GM19239 (cell line): ENCODE results near the gene BCAT1.

Experiments used
- DNase-seq: peaks from one replicate; pipeline ENCODE4 v3.0.0; 2011; ENCODE audit warnings: low spot score; ENCODE audit not compliant: insufficient read length
- FAIRE-seq: peaks from 2 replicates; lab custom pipeline; 2011; peaks lifted over from hg19 to GRCh38; lab: Jason Lieb, UNC

BCAT1 gene

GRCh38 chr12:24903329-24904088 lies 45.4 kb downstream of the BCAT1 start:
- FAIRE-seq (no peak), DNase-seq (no peak)

- peak; percentile 25 for DNase-seq
- no peak for FAIRE-seq
These were observed 46.2 kb downstream of the BCAT1 start for GRCh38 chr12:24902511-24903328.

GRCh38 chr12:24901576-24902461 lies 47.1 kb downstream of the BCAT1 start:
- FAIRE-seq (no peak), DNase-seq (no peak)

- FAIRE-seq = no peak
- DNase-seq = no peak
These were observed 48.7 kb downstream of the BCAT1 start for GRCh38 chr12:24900196-24900595.

DNA sequence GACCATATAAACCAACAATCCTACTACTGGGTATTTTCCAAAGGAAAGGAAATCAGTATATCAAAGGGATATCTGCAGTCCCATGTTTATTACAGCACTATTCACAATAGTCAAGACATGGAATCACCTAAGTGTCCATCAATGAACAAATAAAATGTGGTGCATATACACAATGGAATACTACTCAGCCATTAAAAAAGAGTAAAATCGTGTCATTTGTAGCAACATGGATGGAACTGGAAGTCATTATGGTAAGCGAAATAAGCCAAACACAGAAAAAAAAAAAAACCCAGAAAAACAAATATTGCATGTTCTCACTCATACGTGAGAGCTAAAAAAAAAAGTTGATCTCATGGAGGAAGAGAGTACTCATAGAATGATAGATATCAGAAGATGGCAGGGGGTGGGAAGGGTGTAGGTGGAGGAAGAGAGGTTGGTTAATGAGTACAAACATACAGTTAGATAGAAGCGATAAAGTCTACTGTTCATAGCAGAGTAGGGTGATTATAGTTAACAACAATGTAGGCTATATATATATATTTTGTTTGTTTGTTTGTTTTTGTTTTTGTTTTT lies 49.3 kb downstream of the BCAT1 start:
- FAIRE-seq (no peak), DNase-seq (no peak)

- FAIRE-seq = no peak
- no peak for DNase-seq
These were observed 50.3 kb downstream of the BCAT1 start for GRCh38 chr12:24898606-24899005.

- FAIRE-seq (no peak), DNase-seq (no peak)
These were observed 50.7 kb downstream of the BCAT1 start for GRCh38 chr12:24898185-24898584.

- no peak for DNase-seq
- FAIRE-seq = no peak
These were observed 52.7 kb downstream of the BCAT1 start for GRCh38 chr12:24896171-24896570.

DNA sequence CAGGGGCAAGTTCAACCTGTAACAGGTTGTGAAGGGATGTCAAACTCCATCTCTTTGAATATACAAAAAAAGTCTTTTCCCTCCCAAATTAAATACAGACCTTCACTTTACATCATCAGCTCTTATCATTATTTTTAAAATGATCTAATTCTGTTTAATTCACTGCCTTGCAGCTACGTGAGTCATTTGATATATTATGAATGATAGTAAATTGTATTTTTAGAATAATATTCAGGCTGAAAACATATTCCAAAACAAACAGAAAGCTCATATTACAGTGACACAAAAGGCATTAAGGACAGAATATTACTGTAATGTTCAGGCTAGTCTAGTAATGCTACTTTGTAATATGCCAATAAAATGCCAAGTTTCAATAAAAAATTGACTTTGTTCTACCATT lies 53.3 kb downstream of the BCAT1 start:
- FAIRE-seq (no peak), DNase-seq (no peak)

DNA sequence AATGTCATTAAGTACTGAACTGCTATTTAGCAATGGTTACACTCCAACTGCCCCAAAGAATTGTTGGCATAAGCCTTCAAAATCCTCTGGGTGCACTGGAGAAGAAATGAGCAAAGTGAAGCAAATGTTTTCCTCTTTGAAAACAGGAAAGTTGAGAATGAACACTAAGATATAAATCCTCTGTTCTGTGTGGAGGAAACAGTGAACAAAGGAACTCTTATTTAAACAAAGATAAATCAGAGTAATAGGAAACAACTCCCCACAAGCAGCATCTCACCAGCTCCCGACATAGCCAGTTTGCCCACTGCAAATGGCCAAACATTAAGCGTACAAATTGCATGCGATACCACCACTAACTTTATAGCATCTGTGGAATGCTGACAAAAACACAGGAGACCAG lies 54.0 kb downstream of the BCAT1 start:
- no peak for FAIRE-seq
- DNase-seq = no peak

DNA sequence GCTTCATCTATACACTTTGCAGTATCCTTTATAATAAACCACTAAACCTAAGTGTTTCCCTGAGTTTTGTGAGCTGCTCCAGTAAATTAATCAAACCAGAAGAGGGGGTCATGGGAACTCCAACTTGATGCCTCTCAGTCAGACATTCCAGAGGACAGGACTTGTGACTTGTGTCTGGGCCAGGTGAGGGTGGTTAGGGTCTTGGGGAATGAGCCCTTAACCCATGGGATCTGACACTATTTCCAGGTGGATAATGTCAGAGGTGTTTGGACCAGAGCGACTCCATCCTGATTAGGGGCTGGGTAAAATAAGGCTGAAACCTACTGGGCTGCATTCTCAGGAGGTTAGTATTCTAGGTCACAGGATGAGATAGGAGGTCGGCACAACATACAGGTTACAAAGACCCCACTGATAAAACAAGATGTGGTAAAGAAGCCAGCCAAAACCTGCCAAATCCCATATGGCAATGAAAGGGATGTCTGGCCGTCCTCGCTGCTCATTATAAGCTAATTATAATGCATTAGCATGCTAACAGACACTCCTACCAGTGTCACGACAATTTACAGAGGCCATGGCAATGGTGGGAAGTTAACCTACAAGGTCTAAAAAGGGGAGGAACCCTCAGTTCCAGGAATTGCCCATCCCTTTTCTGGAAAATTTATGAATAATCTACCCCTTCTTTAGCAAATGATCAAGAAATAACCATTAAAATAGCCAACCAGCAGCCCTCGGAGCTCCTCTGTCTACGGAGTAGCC lies 58.7 kb downstream of the BCAT1 start:
- FAIRE-seq (no peak), DNase-seq (no peak)

GRCh38 chr12:24889411-24889810 lies 59.5 kb downstream of the BCAT1 start:
- DNase-seq (no peak), FAIRE-seq (no peak)

DNA sequence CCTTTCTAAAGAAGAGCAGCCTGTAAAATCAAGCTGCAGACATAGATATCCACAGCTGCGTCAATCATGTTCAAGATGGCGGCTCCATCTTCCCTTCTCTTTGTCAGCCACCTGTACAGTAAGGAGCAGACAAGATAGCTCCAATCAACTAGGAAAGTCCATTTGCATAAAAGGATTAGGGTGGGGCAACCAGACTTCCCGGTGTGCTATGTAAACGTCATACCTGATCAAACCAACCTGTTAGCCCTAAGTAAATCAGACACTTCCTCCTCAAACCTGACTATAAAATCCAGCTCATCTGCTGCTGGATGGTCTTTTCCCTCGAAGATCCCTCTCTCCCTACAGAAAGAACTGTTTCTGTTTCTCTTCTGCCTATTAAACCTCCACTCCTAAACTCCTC lies 60.1 kb downstream of the BCAT1 start:
- DNase-seq = no peak
- FAIRE-seq = no peak

- DNase-seq (no peak), FAIRE-seq (no peak)
These were observed 64.0 kb downstream of the BCAT1 start for GRCh38 chr12:24884911-24885310.

GRCh38 chr12:24881724-24882371 lies 67.1 kb downstream of the BCAT1 start:
- no peak for DNase-seq
- no peak for FAIRE-seq

- FAIRE-seq (no peak), DNase-seq (no peak)
These were observed 67.7 kb downstream of the BCAT1 start for GRCh38 chr12:24881227-24881626.

- FAIRE-seq (no peak), DNase-seq (no peak)
These were observed 68.2 kb downstream of the BCAT1 start for GRCh38 chr12:24880732-24881131.

DNA sequence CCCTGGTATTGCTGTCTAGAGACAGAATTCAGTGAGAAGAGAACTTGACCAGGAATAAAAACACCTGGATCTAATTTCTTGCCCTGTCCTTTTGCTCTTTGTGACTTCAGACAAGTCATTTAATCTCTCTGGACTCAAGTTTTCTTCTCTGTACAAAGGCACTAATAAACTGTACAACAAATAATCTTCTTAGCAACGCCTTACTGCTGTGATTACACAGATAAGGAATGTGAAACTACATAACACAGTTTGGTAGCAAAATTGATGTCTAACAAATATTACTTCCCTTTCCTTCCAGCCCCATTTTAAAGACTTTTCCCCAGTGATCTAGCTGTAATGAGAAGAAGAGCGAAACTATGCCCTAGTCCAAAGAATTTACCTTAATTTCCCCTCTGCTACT lies 69.3 kb downstream of the BCAT1 start:
- FAIRE-seq = no peak
- DNase-seq = no peak

- FAIRE-seq (no peak), DNase-seq (no peak)
These were observed 73.9 kb downstream of the BCAT1 start for GRCh38 chr12:24875014-24875413.
